GM21381 (cell line): Measurements from ENCODE around the gene PRDX4.
"Not testable (repeated sequence)": the region's sequence is repeated elsewhere in the genome, so short reads cannot be mapped to it uniquely, and the experiment has no call there.

Source experiments
- ATAC-seq: cut with Tn5 transposase; IDR thresholded peaks from one replicate; pipeline ENCODE4 v1.9.1; 2021; ENCODE audit warnings: mild to moderate bottlenecking, moderate library complexity; ENCODE audit not compliant: unreplicated experiment

The PRDX4 gene

GRCh38 chrX:23670528-23670927 lies 3.2 kb downstream of the PRDX4 start:
- no peak for ATAC-seq

DNA sequence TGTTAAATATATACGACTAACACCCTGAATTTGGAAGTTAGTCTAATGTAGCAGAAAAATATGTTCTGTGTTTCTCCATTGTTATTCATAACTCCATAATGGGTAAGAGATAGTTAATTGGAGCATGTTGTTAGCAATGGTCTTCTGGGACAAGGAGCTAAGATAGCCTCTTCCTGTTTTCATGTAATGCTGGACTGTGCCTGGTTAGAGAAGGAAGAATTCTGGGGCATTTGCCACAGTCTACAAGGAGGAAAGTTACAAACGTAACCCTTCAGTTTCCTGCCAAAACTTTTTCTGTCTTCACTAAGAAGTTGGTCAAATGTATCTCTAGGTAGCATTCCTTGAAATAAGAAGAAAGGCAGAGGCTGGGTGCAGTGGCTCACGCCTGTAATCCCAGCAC lies 5.8 kb downstream of the PRDX4 start:
- no peak for ATAC-seq

- not testable (repeated sequence) for ATAC-seq
These were observed 9.2 kb downstream of the PRDX4 start for GRCh38 chrX:23676486-23676885.

- ATAC-seq: no peak
These were observed 24.9 kb downstream of the PRDX4 start for GRCh38 chrX:23692166-23692565.

DNA sequence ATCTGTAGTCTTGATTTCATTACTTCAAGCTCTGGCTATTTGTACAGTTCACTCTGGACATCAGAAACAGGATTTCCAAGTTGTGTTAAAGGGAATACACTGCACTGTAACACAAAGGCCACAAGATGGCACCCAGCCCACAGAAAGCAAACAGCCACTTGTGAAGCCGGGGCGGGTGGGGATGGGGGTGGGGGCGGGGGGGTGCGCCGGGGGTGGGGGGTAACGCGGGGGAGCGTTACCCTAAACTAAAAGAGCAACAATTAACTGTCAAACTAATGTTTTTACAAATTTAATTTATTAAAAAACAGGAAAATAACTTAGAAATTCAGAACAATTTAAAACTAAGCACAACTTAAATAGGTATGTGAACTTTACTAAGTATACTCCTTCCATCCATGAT lies 27.3 kb downstream of the PRDX4 start:
- ATAC-seq: no peak

- no peak for ATAC-seq
These were observed 32.4 kb downstream of the PRDX4 start for GRCh38 chrX:23699636-23700194.

DNA sequence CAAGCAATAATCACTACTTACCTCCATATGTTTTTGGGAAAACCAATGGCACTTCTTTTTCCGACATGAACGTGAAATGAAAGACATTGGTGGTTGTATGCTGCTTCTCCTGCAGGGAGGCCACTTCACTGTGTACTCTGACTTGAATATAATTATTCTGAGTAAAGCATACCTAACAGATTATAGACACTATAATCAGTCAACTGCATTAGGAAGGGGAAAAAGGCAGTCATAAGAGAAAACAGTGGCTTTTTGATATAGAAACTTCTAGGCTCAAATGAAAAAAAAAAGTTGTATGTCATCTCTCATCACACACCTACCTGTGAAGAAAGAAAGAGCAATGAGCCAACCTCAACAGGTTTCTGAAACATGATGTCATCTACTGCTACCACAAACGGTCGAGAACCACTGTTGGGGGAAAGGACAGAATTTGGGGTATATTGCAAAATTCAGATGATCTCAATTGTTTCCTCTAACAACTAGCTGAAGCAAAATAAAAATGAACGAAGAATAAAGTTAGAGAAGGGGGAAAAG lies 37.4 kb downstream of the PRDX4 start:
- no peak for ATAC-seq

DNA sequence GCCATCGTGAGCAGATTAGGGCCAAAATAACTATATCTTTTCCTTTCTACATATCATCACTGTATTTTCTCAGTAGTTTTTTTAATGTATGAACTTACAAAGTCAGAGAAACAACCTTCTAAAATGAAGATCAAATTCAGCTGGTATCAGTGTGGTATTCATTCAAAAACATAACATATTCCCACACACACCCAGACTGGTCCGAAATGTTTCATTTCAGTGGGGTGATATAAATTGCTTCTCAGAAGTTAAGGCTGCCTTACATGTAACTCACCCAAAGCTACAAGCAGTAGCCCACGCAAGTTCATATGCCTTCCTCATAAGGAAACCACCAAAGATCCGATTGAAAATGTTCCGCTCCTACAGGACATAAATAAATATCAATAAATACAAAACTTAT lies 37.9 kb downstream of the PRDX4 start:
- no peak for ATAC-seq

DNA sequence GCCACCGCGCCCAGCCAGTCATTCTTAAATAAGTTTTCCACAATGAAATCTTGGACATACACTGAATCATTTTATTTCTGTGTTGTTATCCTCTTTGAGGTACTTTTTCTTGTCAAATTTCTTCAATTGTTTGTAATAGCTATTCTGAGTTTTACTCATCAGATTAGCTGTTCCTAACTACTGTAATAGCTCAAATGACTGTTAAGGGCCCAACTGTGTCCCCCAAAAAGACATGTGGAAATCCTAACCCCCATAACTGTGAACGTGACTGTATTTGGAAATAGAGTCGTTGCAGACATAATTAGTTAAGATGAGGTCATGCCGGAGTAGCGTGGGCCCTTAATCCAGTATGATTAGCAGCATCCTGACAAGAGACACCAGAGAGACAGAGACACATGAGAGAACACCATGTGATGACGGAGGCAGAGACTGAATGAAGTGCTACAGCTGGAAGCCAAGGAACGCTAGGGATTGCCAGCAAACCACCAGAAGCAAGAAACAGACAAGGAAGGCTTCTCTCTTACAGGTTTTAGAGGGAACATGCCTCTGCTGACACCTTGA lies 52.9 kb downstream of the PRDX4 start:
- no peak for ATAC-seq

GRCh38 chrX:23726191-23726590 lies 58.9 kb downstream of the PRDX4 start:
- ATAC-seq: no peak

GRCh38 chrX:23727206-23727605 lies 59.9 kb downstream of the PRDX4 start:
- no peak for ATAC-seq

GRCh38 chrX:23729214-23729613 lies 61.9 kb downstream of the PRDX4 start:
- no peak for ATAC-seq

DNA sequence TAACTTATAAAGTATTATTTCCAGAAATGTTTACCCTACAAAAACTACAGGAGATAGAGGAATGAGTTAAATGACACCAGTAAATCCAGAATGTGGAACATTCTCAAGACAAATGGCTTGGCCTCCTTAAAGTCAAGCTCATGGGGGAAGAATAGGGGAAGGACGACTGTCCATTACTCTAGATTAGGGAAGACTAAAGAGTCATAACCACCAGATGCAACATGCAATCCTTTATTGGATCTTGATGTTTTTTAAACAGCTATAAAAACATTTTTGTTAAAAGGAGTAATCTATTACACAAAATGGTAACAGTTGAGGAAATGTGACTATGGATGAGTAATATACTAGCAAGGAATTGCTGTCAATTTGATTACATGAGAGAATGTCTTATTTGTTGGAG lies 64.7 kb downstream of the PRDX4 start:
- ATAC-seq: no peak

DNA sequence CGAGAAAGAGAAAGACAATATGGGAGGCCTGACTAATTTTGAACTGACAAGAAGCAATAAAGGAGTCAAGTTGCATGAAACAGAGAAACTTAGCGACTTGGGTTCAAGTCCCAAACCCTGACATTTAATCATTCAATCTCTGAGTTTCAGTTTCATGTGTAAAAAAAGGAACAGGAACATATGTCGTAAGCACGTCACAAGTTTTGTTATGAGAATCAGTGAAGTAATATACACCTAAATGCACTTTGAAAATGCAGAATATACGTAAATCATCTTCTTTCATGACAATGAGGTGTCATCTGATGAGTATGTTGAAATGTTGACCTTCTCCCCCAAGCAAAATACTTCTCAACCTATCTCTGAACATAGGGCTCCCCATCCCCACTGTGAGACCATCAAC lies 65.4 kb downstream of the PRDX4 start:
- ATAC-seq: peak; percentile 77
